GM04504 (cell line): ENCODE measurements around the gene NDUFV3.
A peak's percentile ranks its signal among the peaks of the same experiment; 100 is the strongest.
"Not testable (repeated sequence)": the region's sequence is repeated elsewhere in the genome, so short reads cannot be mapped to it uniquely, and the experiment has no call there.

Experiments used
- DNase-seq: peaks from one replicate; pipeline ENCODE4 v3.0.0-alpha.2; 2012; ENCODE audit warnings: low read depth

NDUFV3 gene

DNA sequence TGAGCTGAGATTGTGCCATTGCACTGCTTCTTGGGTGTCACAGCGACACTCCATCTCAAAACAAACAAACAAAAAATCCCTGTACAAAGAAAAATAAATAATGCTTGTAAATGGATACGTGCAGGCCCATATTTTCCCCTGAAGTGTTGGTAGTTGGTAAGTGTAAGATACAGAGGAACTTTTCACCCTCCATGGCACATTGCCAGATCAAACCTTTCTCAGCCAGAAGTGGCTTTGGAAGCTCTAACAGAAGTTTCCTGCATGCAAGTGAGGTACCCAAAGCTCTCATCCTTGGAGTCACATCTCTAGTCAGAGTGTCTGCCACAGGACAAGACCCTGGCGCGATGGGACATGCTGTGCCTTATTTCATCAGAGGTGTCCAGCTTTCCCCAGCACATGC lies 7.3 kb downstream of the NDUFV3 start:
- DNase-seq: no peak

DNA sequence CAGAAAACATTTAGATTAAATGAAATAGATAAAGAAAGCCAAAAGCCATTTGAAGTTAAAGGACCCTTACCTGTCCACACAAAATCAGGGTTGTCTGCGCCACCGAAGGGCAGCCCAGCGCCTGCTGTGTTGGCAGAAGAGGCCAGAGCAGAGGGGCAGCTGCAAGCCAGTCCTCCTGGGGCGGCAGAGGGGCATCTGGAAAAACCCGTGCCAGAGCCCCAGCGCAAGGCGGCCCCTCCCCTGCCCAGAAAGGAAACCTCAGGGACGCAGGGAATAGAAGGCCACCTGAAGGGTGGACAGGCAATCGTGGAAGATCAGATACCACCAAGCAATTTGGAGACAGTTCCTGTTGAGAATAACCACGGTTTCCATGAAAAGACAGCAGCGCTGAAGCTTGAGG lies 10.7 kb downstream of the NDUFV3 start:
- DNase-seq: no peak

DNA sequence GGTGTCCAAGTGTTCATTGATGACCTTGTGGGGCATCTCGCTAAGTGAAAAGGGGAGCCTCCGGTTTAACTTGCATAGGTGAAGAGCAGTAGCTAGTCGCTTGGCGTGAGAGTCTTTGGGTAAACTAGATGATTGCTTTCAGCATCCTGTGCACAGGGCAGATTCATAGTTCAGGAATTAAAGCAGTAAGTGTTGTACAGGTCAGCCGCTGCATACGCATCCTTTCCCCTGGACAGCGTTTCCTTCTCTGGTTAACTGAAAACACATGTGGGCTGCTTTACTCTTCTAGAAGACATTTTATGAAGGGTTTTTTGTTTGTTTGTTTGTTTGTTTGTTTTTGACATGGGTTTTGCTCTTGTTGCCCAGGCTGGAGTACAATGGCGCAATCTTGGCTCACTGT lies 12.1 kb downstream of the NDUFV3 start:
- DNase-seq: no peak

DNA sequence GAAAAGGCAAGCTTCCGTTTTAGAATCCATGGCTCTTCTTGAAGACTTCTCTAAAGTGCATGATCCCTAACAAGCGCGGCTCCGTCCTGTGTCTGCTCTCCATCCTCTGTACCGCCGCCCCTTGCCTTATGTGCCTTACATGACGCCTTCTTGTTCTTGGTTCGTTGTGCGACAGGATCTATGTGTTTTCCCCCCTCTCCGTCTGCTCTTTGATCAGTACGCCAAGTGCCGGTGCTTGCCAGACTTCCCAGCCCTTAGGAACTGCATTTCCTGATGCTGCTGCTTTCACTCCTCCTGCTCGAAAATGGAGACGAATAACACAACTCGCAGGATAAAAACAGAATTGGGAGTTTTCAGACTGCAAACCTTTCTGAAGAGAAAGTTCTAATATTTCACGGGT lies 13.1 kb downstream of the NDUFV3 start:
- DNase-seq: no peak

DNA sequence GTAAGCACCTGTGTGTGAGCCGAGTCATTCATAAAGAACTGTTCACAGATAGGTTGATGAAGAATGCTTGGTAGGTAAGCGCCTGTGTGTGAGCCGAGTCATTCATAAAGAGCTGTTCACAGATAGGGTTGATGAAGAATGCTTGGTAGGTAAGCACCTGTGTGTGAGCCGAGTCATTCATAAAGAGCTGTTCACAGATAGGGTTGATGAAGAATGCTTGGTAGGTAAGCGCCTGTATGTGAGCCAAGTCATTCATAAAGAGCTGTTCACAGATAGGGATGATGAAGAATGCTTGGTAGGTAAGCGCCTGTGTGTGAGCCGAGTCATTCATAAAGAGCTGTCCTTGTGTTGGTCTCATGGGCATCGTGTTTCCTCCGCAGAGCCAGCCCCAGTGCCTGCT lies 15.4 kb downstream of the NDUFV3 start:
- not testable (repeated sequence) for DNase-seq

DNA sequence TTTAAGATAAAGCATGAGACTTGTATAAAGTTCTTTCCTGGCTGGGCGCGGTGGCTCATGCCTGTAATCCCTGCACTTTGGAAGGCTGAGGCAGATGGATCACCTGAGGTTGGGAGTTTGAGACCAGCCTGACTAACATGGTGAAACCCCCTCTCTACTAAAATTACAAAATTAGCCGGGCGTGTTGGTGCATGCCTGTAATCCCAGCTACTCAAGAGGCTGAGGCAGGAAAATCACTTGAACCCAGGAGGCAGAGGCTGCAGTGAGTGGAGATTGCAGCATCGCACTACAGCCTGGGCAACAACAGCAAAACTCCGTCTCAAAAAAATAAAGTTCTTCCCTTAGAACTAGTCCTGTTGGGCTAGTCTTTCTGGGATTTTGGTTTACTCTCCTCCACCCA lies 18.8 kb downstream of the NDUFV3 start:
- DNase-seq: not testable (repeated sequence)

DNA sequence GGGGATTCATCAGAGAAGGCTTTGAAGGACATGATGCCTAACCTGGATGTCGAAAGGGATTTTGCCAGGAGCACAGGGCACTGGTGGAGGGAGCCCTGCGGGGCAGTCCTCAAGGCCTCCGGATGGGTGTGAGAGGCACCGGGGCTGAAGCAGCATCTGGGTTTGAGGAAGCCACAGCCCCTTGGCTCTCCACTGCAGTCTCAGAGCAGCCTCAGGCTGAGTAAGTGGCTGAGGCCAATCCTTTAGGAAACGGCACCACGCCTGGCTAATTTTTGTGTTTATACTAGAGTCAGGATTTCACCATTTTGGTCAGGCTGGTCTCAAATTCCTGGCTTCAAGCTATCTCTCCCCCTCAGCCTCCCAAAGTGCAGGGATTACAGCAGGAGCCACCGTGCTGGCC lies 20.4 kb downstream of the NDUFV3 start:
- no peak for DNase-seq

DNA sequence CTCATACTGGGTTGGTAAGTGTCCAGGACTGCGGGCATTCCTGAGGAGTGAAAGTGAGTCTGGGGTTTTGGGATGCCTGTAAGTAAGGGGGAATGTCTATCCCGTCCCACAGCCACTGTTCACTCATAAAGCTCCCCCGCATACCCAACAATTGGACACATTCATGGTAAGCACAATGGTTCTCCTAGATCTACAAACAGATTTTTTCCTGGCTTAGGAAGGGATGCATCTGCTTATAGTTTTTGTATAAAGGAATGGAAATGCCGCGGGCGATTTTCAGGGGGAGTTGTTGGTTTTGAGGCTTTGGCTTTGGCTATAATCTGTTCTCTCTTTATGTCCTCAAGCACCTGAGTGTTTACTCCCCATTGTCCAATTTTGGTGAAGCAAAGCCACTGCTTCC lies 25.2 kb downstream of the NDUFV3 start:
- DNase-seq: no peak

DNA sequence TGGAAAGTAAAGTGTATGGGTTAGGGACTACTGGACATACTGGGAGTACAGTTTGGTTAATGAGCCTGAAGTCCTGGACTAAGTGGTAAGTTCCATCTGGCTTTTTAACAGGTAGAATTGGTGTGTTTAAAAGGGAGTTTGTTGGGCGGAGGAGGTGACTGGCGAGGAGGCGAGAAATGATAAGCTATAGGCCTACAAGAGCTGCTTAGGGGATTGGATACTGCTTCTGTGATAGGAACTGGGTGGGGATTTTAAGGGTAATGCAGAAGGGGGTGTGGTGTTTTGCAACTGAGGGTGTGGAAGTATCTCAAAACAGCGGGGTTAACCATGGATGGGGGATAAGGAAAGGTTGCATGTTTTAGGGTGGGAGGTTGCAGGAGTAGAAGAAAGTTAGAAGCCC lies 28.8 kb downstream of the NDUFV3 start:
- no peak for DNase-seq

DNA sequence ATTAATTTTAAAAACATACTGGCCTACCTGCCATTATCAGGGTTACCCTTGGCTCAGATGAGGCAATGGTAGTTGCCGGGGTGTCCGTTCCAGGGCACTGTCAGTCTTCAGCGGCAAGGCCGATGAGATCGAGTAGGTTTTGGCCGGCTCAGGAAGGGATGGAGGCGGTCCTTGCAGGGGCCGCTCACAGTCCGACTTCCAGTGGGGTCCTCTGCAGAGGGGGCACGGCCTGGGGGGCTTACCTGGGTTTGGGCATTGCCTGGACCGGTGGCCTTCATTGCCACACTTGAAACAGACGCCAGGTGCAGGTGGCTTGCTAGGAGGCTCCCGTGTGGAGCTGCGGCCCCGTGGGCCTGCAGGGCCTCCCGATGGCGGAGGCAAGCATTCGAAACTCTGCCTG lies 29.8 kb downstream of the NDUFV3 start:
- no peak for DNase-seq

DNA sequence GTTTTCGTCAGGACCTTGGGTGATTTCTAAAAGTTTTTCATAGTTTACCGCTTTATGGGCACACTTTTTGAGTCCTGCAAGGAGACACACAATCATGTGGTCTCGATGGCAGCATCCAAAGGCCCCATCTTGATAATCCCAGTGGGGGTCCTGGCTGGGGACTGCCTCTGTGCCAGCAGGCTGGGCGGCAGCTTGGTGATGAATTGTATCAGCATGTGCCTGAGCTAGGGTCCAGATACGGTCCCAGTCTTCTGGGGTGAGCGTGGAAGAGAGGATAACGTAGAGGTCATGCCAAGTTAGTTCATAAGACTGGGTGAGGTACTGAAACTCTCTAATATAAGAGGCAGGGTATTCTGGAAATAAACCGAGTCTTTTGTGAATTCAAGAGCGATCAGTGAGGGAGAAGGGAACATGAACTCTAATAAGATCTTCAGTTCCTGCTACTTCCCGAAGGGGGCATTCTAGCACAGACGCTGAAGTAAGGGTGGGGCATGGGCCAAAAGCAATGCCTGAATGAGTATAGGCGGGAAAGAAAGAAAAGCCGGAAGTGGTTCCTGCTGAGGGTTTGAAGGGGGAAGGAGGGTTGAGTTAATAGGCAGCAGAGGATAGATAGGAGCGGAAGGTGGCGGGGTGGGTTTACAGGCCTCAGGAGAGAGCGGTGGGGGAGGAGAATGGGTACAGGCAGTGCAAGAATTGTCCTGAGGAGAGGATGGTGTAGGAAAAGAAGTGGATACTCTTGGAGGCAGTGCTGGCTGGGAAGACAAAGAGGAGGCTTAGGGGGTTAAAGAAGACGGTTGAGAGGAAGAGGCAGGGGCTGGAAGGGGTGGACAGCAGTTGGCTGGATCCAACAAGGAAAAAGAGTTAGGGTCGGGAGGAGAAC lies 30.7 kb downstream of the NDUFV3 start:
- peak; percentile 58 for DNase-seq

DNA sequence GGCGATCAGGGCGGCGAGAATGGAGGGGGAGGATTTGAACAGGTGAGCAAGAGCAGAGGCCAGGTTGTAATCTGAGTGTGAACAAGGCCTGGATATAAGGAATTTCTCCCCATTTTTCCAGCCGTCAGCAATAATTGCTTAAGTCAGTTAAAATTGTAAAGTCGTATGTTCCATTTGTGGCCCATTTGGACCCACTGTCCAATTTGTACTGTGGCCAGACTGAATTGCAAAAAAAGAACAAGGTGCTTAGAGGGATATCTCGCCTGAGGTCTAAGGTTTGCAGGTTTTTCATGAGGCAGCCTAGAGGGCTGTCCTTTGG lies 31.3 kb downstream of the NDUFV3 start:
- no peak for DNase-seq

DNA sequence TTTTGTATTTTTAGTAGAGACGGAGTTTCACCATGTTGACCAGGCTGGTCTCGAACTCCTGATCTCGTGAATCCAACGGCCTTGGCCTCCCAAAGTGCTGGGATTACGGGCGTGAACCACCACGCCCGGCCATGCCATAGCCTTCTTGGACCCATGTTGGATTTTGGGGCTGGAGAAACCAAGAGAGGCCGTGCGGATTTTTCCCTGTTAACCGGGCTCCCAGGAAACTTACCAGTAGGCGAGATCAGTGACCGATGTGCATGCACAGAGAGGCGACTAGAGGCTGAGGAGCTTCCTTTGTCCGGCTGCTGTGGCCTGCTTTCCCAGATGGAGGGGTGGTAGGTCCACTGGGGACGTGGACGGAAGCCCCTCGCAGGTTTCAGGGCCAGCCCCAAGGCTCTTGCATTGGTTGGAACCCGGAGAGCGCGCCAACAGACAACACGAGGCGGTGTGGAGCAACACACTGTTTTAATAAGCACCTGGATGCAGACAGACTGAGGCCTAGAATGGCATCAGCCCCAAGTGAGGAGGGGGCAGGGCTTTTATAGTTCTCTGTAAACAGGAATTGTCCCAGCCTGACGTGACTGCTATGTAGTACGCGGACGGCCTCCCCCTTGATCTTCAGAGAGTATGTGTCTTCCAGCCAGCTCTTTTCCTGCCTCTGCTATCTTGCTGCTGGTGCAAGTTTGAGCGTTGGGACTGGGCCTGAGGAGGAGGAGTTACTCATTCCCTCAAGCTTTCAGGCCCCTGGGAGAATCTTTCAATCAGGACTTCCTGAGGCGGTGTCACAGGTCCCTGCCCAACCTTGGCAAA lies 32.2 kb downstream of the NDUFV3 start, which contains the start of gene ERVH48-1:
Gene ERVH48-1 (minus strand): TSS at position 517 of the 813 bp plus-strand sequence. CDS start 6,624 bp downstream, outside the sequence.
- no peak for DNase-seq

DNA sequence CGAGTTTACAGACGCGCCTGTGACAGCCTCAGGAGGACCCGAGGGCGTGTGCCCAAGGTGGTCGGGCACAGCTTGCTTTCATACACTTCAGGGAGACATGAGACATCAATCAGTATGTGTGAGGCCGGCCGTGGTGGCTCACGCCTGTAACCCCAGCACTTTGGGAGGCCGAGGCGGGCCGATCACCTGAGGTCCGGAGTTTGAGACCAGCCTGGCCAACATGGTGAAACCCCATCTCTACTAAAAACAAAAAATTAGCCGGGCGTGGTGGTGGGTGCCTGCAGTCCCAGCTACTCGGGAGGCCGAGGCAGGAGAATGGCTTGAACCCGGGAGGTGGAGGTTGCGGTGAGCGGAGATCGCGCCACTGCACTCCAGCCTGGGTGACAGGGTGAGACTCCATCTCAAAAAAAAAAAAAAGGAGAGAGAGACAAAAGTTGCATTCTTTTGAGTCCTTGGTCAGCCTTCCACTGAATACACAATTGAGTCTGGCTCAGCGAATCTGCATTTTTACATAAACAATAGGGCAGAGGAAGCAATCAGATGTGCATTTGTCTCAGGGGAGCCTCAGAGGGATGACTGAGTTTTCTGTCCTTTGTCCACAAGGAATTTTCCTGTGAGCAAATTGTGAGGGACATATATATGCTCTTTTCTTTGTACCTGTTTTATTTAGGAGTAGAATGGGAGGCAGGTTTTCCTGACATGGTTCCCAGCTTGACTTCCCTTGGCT lies 34.5 kb downstream of the NDUFV3 start:
- not testable (repeated sequence) for DNase-seq

DNA sequence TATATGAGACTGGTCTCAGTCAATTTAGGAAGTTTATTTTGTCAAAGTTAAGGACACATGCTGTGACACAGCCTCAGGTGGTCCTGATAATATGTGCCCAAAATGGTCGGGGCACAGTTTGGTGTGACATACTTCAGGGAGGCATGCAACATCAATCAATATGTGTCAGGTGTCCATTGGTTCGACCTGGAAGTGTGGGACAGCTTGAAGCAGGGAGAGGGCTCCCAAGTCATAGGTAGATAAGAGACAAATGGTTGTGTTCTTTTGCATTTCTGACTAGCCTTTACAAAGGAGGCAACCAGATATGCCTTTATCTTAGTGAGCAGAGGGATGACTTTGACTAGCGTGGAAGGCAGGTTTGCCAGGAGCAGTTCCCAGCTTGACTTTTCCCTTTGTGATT lies 36.9 kb downstream of the NDUFV3 start:
- DNase-seq: no peak

DNA sequence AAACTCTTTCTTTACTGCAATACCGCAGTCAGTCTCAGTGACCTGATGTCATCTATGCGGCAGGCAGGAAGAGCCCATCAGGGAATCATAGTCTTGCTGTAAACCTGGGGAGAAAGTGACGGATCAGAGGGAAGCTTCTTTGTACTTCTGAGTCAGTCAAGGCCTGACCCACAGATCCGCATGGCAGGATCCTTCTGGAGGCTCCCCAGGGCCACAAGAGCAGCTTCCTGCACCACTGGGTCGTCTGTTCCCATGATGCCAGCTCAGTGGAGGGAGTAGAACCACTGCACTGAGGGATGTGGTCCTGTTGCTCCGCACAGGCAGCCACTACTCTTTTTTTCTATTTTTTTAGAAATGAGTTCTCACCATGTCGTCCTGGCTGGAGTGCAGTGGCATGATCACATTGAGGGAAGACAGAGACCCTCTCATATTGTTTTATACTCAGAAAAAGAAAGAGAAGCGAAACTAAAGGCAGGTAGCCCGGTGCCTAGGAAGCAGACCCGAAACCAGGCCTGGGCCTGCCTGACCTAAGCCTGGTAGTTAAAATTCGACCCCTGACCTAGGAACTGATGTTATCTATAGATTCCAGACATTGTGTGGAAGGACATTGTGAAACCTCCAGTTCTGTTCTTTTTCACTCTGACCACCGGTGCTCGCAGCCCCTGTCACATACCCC lies 38.6 kb downstream of the NDUFV3 start:
- no peak for DNase-seq

DNA sequence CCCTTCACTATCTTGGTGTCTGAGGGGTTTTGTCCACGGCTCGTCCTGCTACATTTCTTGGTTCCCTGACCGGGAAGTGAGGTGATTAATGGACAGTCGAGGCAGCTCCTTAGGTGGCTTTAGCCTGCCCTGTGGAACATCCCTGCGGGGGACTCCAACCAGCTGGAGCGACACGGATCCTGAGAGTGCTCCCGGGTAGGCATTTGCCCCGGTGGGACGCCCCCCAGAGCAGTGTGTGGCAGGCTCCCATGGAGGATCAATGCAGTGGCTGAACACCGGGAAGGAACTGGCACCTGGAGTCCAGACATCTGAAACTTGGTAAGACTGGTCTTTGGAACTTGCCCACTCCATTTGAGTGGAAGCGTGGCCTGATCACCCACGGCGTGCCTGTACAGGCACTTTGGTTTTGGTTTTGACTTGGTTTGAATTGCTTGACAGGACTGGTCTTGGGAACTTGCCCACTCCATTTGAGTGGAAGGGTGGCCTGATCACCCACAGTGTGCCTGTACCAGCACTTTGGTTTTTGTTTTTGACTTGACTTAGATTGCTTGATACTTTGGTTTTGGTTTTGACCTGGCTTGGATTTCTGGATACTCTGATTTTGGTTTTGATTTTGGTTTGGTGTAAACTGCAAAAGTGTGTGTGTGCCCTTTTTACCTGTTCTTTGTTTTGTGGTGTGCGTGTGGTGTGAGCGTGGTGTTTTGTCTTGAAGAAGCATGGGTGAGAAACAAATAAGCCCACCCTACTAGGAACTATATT lies 39.4 kb downstream of the NDUFV3 start:
- not testable (repeated sequence) for DNase-seq

DNA sequence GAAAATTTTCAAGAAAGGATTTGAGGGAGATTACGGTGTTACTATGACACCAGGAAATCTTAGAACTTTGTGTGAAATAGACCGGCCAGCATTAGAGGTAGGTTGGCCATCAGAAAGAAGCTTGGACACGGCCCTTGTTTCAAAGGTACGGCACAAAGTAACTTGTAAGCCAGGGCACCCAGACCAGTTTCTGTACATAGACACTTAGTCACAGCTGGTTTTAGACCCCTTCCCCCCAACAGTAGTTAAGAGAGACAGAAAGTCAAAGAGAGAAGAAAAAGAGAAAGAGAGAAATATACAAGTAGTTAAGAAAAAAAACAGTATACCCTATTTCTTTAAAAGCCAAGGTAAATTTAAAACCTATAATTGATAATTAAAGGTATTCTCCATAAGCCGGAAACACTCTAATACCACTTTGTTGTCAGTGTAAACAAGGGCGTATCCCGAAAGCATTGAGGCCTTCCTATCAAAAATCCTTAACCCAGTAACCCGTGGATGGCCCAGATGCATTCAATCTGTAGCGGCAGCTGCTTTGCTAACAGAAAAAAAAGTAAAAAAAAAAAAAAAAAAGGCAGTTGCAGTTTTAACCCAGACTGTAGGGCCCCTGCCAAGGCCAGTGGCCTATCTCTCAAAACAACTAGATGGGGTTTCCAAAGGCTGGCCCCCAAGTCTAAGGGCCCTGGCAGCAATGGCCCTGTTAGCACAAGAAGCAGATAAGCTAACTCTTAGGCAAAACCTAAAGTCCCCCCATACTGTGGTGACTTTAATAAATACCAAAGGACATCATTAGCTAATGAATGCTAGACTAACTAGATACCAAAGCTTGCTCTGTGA lies 40.2 kb downstream of the NDUFV3 start:
- not testable (repeated sequence) for DNase-seq

DNA sequence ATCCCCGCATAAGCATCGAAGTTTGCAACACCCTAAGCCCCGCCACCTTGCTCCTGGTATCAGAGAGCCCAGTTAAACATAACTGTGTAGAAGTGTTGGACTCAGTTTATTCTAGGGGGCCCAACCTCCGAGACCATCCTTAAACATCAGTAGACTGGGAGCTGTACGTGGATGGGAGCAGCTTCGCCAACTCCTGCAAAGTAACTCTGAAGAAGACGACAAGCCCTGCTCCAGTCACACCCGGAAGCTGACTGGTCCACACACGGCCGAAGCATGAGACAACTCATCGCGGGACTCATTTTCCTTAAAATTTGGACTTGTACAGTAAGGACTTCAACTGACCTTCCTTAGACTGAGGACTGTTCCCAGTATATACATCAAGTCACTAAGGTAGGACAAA lies 40.9 kb downstream of the NDUFV3 start:
- not testable (repeated sequence) for DNase-seq

DNA sequence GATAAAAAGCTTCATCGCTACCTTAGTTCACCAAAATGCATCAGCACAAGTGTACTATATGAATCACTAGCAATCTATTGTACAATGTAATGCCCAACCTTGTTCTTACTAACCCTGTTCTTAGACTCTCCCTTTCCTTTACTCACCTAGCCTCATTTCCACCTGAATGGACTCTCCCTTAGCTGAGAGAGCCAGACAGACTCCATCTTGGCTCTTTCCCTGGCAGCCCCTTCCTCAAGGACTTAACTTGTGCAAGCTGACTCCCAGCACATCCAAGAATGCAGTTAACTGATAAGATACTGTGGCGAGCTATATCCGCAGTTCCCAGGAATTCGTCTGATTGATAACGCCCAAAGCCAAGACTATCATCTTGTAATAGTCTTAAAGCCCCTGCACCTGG lies 43.3 kb downstream of the NDUFV3 start:
- DNase-seq: not testable (repeated sequence)
